Measurements from ENCODE around the gene LCT.

- TF ChIP-seq CTCF (conservative IDR thresholded peaks at IDR 0.05), result no peak
- no peak for TF ChIP-seq EZH2 (IDR thresholded peaks at IDR 0.05; ENCODE audit: low read depth)
Observed at GRCh38 chr2:135796606-135797005, 40.4 kb downstream of the LCT start.

All from PC-9 (cell line).